K562 (cell line): ENCODE results near the gene SCGB1C2.

Source experiments
- BHLHE40 ChIP-seq: IDR thresholded peaks from 2 replicates; pipeline ENCODE4 v1.6.1; 2011; ENCODE audit warnings: low read length, improper control_type of control experiment
- CEBPG ChIP-seq, 3 experiments: fragments of 200-800 bp in 1 of 3; sonication (Bioruptor generic) in 1 of 3; sonication (generic) in 1 of 3; formaldehyde crosslinking in 1 of 3; IDR thresholded peaks in 2 of 3; conservative IDR thresholded peaks in 1 of 3; 2 replicates each; pipeline versions ENCODE4 v1.6.1 to v1.8.0; 2016 to 2022; ENCODE audit warnings: missing compliant biosample characterization in 2 of 3, missing genetic modification characterization in 2 of 3, mild to moderate bottlenecking in 1 of 3, missing genetic modification reagents in 1 of 3
- HDAC2 ChIP-seq: fragments of 450-650 bp; IDR thresholded peaks from 2 replicates; pipeline ENCODE4 v1.6.1; 2016; ENCODE audit warnings: mild to moderate bottlenecking
- HNRNPL ChIP-seq: fragments of 200-400 bp; formaldehyde crosslinking; IDR thresholded peaks from 2 replicates; pipeline ENCODE4 v1.6.1; 2017; ENCODE audit warnings: low read depth, mild to moderate bottlenecking, low read length
- NCOR1 ChIP-seq: fragments of 450-650 bp; IDR thresholded peaks from 2 replicates; pipeline ENCODE4 v1.6.1; 2016; ENCODE audit warnings: mild to moderate bottlenecking, moderate library complexity
- NFRKB ChIP-seq: fragments of 450-650 bp; IDR thresholded peaks from 2 replicates; pipeline ENCODE4 v1.6.1; 2016; ENCODE audit warnings: low read depth
- TAF15 ChIP-seq: fragments of 200-400 bp; formaldehyde crosslinking; IDR thresholded peaks from 2 replicates; pipeline ENCODE4 v1.6.1; 2017; ENCODE audit warnings: mild to moderate bottlenecking, low read depth, low read length, moderate library complexity
- TCF7 ChIP-seq: sonication (generic); IDR thresholded peaks from 2 replicates; pipeline ENCODE4 v1.6.1; 2016; ENCODE audit warnings: antibody characterized with exemption, borderline replicate concordance
- TRIM28 ChIP-seq: fragments of 450-650 bp; IDR thresholded peaks from 2 replicates; pipeline ENCODE4 v1.6.1; 2017
- ZNF146 ChIP-seq: IDR thresholded peaks from one replicate; pipeline ENCODE4 v1.6.1; 2018; ENCODE audit warnings: missing compliant biosample characterization; ENCODE audit not compliant: unreplicated experiment
- ZNF583 ChIP-seq: fragments of 250-450 bp; sonication (Bioruptor Pico); IDR thresholded peaks from 2 replicates; pipeline ENCODE4 v1.4.0; 2020
- TF ChIP-seq, protein P1 (sequence below): sonication (generic); formaldehyde crosslinking; IDR thresholded peaks from 2 replicates; pipeline ENCODE4 v1.8.1; 2023; ENCODE audit warnings: mild to moderate bottlenecking, missing genetic modification reagents
- TF ChIP-seq, protein P2 (sequence below): sonication (generic); formaldehyde crosslinking; IDR thresholded peaks from 2 replicates; pipeline ENCODE4 v1.8.1; 2022; ENCODE audit warnings: missing genetic modification reagents
- TF ChIP-seq, protein P3 (sequence below), 3 experiments: IDR thresholded peaks in 2 of 3; conservative IDR thresholded peaks in 1 of 3; 2 replicates each; pipeline ENCODE4 v1.5.1; 2011 to 2012; ENCODE audit warnings: low read length in 3 of 3, mild to moderate bottlenecking in 3 of 3, control low read depth in 2 of 3, improper control_type of control experiment in 1 of 3, inconsistent platforms in 1 of 3, low read depth in 1 of 3, mixed read lengths in 1 of 3, moderate library complexity in 1 of 3; ENCODE audit not compliant: insufficient read depth in 2 of 3

DNA sequence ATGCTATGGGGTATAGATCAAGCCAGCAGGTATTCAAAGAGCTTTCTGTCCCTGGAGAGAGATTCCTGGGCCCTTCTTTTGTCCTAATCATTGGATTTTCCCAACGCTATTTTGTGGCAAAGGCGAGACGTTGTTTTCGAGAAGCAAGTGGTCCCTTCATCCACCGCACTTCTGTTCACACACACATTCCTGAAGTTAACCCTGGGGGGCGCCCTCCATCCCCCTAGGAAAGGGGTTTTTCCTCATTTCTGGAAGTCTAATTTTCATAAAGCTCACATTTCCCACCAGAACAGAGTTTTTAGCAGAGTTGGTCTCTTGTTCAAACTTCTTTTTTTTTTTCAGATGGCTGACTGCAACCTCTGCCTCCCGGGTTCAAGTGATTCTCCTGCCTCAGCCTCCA is 11.9 kb downstream of the SCGB1C2 start:
- TF ChIP-seq NFRKB: no peak
- TF ChIP-seq, protein P1, sequence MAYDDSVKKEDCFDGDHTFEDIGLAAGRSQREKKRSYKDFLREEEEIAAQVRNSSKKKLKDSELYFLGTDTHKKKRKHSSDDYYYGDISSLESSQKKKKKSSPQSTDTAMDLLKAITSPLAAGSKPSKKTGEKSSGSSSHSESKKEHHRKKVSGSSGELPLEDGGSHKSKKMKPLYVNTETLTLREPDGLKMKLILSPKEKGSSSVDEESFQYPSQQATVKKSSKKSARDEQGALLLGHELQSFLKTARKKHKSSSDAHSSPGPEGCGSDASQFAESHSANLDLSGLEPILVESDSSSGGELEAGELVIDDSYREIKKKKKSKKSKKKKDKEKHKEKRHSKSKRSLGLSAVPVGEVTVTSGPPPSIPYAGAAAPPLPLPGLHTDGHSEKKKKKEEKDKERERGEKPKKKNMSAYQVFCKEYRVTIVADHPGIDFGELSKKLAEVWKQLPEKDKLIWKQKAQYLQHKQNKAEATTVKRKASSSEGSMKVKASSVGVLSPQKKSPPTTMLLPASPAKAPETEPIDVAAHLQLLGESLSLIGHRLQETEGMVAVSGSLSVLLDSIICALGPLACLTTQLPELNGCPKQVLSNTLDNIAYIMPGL: no peak
- TF ChIP-seq TRIM28: no peak
- TF ChIP-seq CEBPG (CRISPR knock-in tag; IDR thresholded peaks at IDR 0.05): no peak
- no peak for TF ChIP-seq CEBPG (tag; conservative IDR thresholded peaks at IDR 0.05 in 1 of 2, IDR thresholded peaks at IDR 0.05 in 1 of 2)
- TF ChIP-seq, protein P2, sequence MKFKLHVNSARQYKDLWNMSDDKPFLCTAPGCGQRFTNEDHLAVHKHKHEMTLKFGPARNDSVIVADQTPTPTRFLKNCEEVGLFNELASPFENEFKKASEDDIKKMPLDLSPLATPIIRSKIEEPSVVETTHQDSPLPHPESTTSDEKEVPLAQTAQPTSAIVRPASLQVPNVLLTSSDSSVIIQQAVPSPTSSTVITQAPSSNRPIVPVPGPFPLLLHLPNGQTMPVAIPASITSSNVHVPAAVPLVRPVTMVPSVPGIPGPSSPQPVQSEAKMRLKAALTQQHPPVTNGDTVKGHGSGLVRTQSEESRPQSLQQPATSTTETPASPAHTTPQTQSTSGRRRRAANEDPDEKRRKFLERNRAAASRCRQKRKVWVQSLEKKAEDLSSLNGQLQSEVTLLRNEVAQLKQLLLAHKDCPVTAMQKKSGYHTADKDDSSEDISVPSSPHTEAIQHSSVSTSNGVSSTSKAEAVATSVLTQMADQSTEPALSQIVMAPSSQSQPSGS (CRISPR knock-in tag): no peak
- no peak for TF ChIP-seq TCF7
- no peak for TF ChIP-seq ZNF583 (CRISPR knock-in tag)
- TF ChIP-seq NCOR1: no peak
- no peak for TF ChIP-seq ZNF146 (CRISPR knock-in tag)
- TF ChIP-seq, protein P3, sequence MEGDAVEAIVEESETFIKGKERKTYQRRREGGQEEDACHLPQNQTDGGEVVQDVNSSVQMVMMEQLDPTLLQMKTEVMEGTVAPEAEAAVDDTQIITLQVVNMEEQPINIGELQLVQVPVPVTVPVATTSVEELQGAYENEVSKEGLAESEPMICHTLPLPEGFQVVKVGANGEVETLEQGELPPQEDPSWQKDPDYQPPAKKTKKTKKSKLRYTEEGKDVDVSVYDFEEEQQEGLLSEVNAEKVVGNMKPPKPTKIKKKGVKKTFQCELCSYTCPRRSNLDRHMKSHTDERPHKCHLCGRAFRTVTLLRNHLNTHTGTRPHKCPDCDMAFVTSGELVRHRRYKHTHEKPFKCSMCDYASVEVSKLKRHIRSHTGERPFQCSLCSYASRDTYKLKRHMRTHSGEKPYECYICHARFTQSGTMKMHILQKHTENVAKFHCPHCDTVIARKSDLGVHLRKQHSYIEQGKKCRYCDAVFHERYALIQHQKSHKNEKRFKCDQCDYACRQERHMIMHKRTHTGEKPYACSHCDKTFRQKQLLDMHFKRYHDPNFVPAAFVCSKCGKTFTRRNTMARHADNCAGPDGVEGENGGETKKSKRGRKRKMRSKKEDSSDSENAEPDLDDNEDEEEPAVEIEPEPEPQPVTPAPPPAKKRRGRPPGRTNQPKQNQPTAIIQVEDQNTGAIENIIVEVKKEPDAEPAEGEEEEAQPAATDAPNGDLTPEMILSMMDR (IDR thresholded peaks at IDR 0.05 in 2 of 3, conservative IDR thresholded peaks at IDR 0.05 in 1 of 3; ENCODE audit: insufficient read depth in 2 of 3, low read depth in 1 of 3, low read length in 3 of 3): peak in 1 of 3 experiments; percentile 7; a peak in 1 of 6 replicates
- no peak for TF ChIP-seq BHLHE40
- TF ChIP-seq HDAC2: no peak
- no peak for TF ChIP-seq TAF15
- TF ChIP-seq HNRNPL: no peak
